ENCODE data around the gene IL1R2.

IL1R2 gene

DNA sequence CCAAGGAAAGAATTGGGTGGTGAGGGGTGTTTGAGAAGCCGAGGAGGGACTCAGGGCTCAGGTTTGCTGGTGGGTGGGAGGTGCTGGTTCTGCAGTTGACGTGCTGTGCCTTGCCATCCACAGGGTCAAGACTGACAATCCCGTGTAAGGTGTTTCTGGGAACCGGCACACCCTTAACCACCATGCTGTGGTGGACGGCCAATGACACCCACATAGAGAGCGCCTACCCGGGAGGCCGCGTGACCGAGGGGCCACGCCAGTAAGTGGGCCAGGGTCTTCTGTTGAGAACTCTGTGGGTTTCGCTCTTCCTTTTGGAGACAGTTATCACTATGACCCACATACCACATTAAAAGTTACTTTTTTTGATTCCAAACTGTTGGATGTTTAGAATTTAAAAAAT is 32.6 kb downstream of the IL1R2 start:
- DNase-seq: no peak

DNA sequence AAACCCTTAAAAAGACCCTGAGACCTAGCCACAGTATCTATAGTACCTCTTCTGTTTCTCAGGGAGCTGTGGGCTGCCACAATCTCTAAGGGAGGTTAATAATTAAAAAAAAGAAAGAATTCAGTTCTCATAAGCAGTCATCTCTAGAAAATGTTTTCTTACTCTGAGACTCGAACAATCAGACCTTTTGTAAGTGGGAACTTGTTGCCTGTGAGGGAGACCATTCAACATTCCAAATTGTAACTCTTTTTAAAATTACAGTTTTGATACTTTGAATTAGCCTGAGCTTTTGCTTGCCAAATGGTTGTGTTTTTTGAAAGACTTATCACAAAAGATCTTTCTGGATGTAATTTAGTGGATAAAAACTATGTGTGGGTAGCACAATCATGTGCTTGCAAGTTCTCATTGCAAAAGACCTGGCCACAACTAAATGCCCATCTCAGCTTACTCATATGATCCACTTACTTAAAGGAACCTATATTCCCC is 33.3 kb downstream of the IL1R2 start:
- no peak for DNase-seq

- no peak for DNase-seq
Observed at GRCh38 chr2:102025583-102026267, 34.0 kb downstream of the IL1R2 start.

- DNase-seq: no peak
Observed at GRCh38 chr2:102027036-102027980, 35.5 kb downstream of the IL1R2 start.

DNA sequence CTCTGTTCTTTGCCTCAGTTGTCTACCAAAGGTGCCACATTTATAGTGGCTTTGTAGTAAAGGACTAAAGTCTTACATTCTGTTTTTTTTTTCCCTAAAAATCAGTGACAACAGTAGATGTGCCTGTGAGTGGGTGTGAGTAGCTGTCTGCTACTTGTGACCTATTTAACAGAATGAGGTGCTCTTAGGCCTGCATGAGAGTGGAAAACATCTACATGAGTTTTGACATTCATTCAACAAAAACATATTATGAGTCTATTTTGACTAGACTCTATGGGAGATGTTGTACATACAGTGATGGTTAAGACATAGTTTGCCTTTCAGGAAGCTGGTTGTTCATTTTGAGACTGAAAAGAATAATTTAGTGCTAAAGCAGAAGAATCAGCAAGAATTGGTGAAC is 36.7 kb downstream of the IL1R2 start:
- DNase-seq: no peak

DNA sequence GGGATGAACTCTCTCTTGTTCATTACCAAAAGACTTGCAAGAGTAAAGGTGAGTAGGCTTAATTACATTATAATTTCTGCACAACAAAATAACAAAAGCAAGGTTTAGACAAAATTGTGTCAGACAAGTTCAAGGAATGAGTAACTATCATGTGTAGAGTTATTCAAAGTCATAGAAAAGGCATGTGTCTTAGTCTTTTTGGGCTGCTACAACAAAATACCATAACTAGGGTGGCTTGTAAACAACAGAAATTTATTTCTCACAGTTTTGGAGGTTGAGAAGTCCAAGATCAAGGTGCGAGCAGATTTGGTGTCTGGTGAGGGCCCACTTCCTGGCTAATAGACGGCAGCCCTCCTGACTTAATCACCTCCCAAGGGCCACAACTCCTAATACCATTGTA is 37.6 kb downstream of the IL1R2 start:
- no peak for DNase-seq

GRCh38 chr2:102029952-102030351 is 38.2 kb downstream of the IL1R2 start:
- no peak for DNase-seq

- DNase-seq: no peak
Observed at GRCh38 chr2:102030502-102030854, 38.7 kb downstream of the IL1R2 start.

- DNase-seq: no peak
Observed at GRCh38 chr2:102030855-102031527, 39.2 kb downstream of the IL1R2 start.

DNA sequence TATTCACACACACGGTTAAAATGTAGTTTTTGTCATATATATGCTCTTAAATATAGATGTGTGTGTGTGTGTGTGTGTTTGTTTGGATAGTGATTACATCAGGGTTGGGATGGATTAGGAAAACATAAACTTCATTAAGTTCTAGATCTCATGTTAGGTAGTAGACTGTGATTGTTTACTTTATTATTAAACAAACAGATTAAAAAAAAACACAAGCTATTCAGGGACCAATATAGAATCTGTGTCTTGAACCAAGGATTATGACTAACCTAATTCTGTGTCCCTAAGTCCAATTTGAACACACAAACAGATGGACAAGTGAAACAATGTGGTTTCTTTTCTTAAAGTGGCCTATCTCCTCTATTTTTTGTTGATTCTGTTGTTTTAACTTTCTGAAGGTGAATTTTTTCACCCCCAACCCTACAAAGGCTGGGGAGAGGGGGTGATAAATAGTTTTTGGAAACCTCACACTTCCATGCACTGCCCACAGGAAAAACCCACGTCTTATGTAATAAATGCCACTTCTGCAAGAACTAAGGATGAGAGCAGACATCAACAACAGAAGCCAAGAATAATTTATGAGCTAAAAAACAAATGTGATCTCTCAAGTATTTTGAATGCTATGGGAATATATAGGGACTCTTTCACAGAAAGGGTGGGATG is 40.7 kb downstream of the IL1R2 start:
- DNase-seq: no peak

DNA sequence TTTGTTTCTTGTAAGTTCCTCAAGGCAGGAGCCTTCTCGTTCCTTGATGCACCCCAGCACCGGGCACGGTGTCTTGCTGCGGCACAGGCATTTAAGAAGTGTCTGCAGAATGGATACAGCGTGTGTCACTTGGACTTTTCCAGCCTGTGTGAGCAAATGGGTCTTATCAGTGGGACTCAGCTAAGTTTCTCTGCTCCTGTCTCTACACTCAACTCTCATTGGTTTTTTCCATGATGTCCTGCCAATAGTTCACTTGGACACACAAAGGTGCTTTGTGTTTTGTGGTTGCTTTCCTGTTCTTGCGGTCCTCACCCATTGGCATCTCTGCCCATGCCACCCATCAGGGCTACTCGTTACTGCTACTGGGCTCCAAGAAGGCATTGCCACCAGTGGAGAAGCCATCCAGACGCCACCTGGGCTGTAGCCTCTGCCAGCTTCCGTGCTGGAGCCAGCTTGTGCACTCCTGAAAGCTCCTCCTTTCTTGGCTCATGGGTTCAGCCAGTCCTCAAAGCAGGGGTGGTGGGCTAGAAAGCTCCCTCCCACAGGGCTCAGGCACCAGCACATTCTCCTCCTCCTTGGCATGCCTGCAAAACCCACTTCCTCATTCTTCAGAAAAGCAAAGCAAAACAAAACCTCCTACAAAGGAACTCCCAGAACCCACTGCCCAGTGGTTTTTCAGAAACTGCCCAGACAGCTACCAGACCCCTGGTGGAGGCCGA is 41.4 kb downstream of the IL1R2 start:
- no peak for DNase-seq

- no peak for DNase-seq
Observed at GRCh38 chr2:102033750-102034682, 42.3 kb downstream of the IL1R2 start.

DNA sequence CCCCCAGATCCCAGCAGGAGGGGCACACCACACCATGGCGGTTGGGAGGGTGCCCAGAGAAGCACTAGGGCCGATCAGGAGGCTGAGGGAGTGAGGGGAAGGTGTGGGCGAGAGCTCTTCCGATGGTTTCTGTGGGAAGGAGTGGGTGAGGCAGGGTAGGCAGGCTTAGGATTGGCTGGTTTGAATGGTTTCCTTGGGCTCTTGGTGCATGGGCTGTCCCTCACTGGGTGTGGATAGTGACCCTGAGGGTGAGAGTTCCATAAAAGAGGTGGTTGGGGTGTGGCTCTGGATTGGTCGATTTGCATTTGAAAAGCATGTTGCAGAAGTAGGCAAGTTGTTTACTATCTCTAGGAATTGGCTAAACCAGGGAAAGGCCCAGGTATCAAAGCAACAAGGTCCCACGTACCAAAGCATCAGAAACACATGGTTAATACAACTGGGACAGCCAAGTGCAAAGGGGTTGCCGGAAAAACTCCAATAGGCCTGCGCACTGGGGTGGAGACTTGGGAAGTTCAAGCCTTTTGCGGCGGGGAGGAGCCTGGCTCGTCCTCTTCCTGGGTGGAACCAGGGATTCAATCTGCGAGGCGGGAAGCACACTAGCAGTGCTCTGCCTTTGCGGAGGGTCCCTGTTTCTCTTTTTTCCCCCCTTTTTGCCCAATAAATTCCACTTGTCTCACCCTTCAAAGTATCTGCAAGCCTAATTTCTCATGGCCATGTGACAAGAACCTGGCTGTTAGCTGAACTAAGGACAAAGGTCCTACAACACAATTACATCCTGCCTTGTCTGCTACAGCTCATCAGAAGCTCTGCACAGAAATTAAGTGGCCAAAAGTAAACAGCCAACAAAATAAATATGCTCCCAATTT is 43.2 kb downstream of the IL1R2 start:
- no peak for DNase-seq

DNA sequence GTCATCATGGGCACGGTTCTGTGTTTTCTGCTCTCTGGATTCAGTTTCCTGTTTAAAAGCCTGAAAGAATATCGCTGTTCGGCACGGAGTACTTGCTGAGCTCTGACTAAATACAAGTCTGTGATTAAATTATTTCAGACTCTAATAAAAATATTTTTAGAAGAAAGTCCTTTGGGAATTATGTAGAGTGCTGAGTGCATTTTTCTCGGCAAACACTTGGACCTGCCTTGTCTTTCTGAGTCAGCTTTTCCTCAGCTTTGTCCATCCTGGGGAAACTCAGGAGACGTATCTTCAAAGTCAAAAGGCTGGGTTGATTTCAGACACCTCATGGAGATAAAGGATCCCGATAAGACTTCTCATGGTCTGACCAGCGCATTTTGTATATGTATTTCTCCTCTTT is 45.9 kb downstream of the IL1R2 start:
- DNase-seq: no peak

- no peak for DNase-seq
Observed at GRCh38 chr2:102040229-102040628, 48.5 kb downstream of the IL1R2 start.

DNA sequence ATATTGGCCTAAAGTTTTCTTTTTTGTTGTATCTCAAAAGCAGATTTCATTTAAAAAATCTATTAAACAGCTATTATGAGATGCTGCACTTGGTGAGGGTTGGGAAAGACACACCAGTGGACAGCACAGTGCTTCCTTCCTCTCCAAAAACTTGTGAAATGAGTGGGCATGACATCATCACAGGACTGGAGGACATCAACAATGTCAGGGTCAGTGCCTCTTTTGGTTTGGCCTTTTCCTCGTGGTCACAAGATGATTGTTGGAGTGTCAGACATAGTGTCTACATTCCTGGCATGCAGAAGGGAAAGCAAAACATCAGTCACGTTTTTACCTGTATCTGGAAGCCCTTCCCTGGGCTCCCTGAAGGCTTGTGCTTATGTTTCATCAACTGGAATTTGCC is 49.6 kb downstream of the IL1R2 start:
- DNase-seq: no peak

- DNase-seq: no peak
Observed at GRCh38 chr2:102042196-102043081, 50.7 kb downstream of the IL1R2 start.

DNA sequence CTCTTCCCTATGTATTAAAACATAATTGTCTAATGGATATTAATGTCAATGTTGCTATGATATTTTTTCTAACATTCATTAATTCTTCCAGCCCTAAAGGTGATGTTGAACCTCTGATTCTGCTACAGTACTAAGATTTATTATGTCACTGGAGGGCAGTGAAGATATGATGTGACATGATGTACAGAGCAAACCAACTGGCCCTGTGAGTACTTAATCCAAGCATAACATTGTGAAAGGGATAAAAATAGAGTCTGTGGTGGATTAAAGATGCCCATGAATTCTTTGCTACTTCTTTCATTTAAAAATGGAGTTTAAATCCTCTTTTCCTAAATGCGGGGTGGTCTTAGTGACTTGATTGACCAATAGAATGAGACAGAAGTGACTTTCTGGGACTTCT is 51.8 kb downstream of the IL1R2 start:
- DNase-seq: no peak

GRCh38 chr2:102044235-102044896 is 52.6 kb downstream of the IL1R2 start:
- no peak for DNase-seq

All from activated CD4-positive, CD25-positive, alpha-beta regulatory T cell treated with anti-CD3 and anti-CD28 coated beads, Interleukin-2, amount 50 U/mL, for 72 hours (primary cell).